Astrocyte of the spinal cord (primary cell): Measurements from ENCODE around the gene PEX11B.
A peak's percentile ranks its signal among the peaks of the same experiment; 100 is the strongest.

ENCODE experiments used
- DNase-seq: peaks from one replicate; pipeline ENCODE4 v3.0.0; 2011; ENCODE audit warnings: low read depth, low spot score
- H3K4me3 ChIP-seq: 2 replicates; pipeline ENCODE4 v1.5.1; 2011; ENCODE audit warnings: low read depth, mild to moderate bottlenecking, low read length, moderate library complexity
- in situ Hi-C: cut with HindIII; loops from 2 replicates; pipeline ENCODE4 v1.10.0; 2017; ENCODE audit warnings: low sequenced_read_pairs
- TF ChIP-seq, protein P1 (sequence below): IDR thresholded peaks from 2 replicates; pipeline ENCODE4 v1.5.1; 2012; ENCODE audit warnings: low read depth, mild to moderate bottlenecking, low read length, inconsistent platforms

Gene PEX11B

DNA sequence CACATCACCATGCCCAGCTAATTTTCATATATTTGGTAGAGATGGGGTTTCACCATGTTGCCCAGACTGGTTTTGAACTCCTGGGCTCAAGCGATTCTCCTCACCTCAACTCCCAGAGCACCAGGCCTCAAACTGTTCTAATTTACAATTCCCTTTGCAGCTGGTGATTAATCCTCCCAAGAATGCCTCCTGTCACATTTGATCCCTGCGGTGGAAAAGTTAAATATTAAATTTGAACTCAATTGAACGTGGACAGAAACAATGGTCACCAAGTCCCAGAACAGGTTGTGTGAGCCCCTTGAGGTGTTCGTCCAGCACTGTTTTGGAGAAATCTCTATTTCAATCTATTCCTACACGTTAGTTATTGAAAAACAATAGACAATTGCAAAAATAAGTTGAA, 30.9 kb downstream of the PEX11B start:
- in situ Hi-C loops, result no loop called here
- DNase-seq, result no peak
- no peak overlapping the region for H3K4me3 ChIP-seq
- TF ChIP-seq, protein P1, sequence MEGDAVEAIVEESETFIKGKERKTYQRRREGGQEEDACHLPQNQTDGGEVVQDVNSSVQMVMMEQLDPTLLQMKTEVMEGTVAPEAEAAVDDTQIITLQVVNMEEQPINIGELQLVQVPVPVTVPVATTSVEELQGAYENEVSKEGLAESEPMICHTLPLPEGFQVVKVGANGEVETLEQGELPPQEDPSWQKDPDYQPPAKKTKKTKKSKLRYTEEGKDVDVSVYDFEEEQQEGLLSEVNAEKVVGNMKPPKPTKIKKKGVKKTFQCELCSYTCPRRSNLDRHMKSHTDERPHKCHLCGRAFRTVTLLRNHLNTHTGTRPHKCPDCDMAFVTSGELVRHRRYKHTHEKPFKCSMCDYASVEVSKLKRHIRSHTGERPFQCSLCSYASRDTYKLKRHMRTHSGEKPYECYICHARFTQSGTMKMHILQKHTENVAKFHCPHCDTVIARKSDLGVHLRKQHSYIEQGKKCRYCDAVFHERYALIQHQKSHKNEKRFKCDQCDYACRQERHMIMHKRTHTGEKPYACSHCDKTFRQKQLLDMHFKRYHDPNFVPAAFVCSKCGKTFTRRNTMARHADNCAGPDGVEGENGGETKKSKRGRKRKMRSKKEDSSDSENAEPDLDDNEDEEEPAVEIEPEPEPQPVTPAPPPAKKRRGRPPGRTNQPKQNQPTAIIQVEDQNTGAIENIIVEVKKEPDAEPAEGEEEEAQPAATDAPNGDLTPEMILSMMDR, result no peak

DNA sequence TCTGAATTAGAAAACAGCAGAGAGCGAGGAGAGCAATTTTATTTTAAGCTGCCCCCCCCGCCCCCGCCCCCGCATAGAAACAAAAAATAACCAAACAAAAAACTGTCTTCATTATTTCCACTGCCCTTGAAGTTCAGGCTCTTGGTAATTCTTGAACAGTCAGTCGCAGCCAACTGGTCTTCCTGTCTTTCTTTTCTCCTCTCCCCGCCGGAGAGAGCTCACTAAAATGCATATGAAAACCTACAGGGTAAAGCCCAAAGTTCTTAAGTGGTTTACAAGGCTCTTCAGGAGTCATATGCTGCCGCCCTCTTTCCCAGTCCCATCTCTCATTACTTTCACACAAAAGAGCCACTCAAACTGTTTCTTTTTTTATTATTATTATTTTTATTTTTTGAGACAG, 31.7 kb downstream of the PEX11B start:
- in situ Hi-C loops, result no loop called here
- no peak overlapping the region for H3K4me3 ChIP-seq
- TF ChIP-seq, protein P1, result no peak
- DNase-seq, result no peak

DNA sequence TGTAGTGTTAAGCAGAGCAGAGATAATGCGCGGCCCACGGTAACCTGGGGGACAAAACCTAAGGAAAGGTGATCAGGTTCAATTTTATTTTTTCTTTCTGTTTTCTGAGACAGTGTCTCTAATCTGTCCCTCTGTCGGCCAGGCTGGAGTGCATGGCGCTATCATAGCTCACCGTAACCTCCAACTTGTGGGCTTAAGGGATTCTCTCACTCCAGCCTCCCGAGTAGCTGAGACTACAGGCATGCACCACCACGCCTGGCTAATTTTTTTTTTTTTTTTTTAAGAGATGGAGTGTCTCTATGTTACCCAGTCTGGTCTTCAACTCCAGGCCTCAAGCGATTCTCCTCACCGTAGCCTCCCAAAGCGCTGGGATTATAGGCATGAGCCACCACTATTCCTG, 32.1 kb downstream of the PEX11B start:
- peak overlapping the region; percentile 68 for H3K4me3 ChIP-seq
- in situ Hi-C loops, result no loop called here
- TF ChIP-seq, protein P1, result no peak
- DNase-seq, result no peak

DNA sequence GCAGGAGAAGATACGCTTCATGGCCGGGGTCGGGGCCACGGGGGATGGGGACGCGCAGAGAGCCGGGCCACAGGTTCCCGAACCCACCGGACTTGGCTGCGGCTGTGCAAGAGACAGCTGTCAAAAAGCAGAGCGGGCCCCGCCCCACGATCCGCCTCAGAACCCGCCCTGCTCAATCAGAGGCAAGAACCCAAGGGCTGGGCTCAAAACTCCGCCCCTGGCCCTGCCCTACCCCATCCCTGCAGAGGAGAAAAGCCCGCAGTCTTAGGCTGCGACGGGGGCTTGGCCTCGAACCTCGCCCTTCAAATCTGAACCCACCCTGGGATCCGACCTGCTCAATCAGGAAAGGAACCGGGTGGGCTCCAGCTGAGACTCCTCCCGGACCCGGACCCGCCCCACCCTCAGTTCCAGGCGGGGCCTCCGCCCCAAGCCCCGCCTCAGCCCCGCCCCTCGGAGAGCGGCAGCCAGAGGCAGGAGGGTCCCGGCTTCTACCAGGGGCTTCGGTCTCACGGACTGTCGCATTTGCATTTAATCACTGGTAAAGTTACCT, 32.7 kb downstream of the PEX11B start, which contains the start of gene ANKRD35:
Gene ANKRD35 (minus strand): TSS at position 129 of the 550 bp plus-strand sequence. CDS start 108 bp downstream, at position 21.
- peak within 1 kb of the TSS; percentile 68 for H3K4me3 ChIP-seq
- DNase-seq, result peak; percentile 65
- in situ Hi-C loops, result no loop called here
- TF ChIP-seq, protein P1, result no peak

DNA sequence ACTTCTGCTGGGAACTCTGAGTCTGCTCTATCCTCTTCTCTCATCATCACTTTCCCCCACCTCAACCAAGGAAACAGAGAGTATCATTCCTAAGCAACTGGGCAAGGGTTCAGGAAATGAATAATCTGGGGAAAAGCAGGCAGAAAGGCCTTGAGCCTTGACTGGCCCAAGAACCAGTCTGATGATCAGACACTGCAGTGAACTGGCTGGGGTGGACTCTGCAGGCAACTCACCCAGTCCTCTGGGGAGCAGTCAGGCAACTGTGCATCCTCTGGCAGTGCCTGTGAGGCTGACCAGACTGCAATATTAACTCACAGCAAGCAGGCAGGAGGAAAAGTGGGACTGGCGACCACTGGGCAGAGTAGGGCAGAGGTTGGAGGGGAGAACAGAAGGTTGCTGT, 33.8 kb downstream of the PEX11B start:
- TF ChIP-seq, protein P1, result no peak
- in situ Hi-C loops, result no loop called here
- peak; percentile 59 for DNase-seq
- no peak overlapping the region for H3K4me3 ChIP-seq

DNA sequence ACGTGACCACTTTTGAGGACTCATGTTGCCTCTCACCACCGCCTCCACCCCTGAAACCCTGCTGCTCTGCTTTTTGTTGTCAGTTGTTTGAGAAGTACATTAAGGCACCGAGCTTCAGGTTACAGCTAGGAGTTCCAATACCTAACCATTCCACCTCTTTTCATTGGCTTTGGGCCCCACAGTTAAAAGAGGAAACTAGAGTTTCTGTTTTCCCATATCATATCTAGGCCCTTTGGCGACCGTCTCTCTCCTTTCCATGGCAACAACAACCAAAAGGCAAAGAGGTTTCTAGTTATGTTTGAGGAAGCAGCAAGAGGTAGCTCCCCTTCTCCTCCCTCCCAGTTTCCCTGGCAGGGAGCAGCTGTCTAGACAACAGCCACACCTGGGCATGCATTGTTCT, 38.7 kb downstream of the PEX11B start:
- in situ Hi-C loops, result no loop called here
- DNase-seq, result no peak
- TF ChIP-seq, protein P1, result no peak
- no peak overlapping the region for H3K4me3 ChIP-seq
